ENCODE measurements around the gene SELENBP1.
"Not testable (repeated sequence)": the region's sequence is repeated elsewhere in the genome, so short reads cannot be mapped to it uniquely, and the experiment has no call there.

SELENBP1 gene

DNA sequence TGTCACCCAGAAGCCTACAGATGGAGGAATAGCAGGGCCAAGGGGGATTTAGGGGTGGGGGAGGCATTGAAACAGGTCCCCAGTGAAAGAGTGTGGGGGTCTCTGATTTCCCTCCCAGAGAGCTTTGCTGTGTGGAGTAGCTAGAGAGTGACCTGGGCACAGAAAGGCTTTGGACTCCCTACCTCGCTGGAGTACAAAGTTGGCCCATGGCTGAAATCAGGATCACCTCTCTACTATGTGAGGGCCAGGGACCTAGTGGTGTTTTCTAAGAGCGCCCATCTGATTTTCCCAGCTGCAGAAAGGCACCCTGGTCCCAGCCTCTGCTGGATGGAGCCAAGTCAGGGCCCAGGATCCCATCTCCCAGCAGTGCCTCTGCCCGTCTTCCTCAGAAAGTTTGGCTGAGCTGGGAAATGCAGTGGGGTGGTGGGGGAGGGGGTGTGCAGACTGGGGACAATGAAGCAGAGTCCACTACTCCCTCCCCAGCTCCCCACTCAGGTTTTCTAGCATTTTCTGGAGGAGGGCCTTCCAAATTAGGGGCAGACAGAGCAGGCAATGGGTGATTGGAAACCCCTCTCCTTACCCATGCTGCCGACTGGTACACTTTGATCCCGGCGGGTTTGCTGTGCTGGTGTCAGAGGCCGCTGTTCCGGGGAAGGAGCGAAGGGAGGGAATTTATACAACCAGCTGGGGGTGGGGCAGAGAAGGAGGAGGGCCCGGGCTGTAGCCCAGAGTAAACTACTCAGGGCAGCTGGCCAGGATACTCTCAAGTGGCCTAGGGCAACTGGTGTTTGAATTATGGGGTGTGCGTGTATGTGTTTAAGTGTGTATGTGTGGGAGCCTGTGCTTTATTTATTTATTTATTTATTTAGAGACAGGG, at the start of gene SELENBP1:
Gene SELENBP1, minus strand, starts transcription at position 648 of the 877 bp plus-strand sequence. Its CDS starts 64 bp downstream, at position 584.
- peak; percentile 76 for DNase-seq

DNA sequence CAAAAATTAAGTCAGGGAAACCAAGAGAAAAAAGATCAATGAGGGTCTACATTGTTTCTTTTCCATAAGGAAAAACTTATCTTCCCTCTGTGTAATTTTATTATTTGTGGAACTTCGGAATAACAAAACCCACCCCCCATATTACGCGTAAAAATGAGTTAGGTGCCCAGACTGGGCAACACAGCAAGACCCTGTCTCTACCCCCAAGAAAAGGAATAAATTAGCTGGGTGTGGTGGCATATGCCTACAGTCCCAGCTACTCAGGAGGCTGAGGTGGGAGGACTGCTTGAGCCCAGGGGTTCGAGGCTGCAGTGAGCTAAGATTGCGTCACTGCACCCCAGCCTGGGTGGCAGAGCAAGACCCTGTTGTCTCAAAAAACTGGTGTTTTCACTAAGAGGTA, 47.3 kb upstream of the SELENBP1 start:
- no peak for DNase-seq

- DNase-seq = no peak
These were observed 45.6 kb upstream of the SELENBP1 start for GRCh38 chr1:151418081-151418480.

DNA sequence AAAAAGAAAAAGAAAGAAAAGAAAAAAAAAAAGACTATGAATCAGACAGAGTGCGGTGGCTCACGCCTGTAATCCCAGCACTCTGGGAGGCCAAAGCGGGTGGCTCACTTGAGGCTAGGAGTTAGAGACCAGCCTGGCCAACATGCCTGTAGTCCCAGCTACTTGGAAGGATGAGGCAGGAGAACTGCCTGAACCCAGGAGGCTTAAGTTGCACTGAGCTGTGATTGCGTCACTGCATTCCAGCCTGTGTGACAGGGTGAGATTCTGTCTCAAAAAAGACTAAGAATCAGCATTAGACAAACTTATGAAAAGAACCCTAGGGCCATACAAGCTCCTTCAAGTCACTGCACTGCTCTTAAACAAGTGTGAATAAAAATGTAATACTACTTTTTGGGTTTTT, 43.7 kb upstream of the SELENBP1 start:
- peak; percentile 84 for DNase-seq

GRCh38 chr1:151411884-151412283, 39.4 kb upstream of the SELENBP1 start:
- DNase-seq = no peak

GRCh38 chr1:151408891-151409290, 36.4 kb upstream of the SELENBP1 start:
- no peak for DNase-seq

DNA sequence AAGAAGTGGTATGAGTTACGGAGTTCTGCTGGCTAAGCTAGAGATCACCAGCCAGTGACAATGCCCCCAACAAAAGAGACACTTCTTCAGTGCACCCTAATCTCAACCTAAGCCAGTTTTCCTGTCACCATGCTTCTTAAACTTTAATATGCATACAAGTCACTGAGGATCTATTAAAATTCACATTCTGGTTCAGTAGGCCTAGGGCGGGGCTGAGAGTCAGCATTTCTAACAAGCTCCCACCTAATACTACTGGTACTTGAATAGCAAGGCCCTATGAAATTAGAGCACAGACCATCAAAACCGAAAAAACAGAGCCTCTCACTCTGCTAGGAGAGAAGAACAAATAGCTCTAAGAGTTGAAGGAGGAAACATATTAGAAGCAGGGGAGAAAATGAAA, 34.8 kb upstream of the SELENBP1 start:
- no peak for DNase-seq

DNA sequence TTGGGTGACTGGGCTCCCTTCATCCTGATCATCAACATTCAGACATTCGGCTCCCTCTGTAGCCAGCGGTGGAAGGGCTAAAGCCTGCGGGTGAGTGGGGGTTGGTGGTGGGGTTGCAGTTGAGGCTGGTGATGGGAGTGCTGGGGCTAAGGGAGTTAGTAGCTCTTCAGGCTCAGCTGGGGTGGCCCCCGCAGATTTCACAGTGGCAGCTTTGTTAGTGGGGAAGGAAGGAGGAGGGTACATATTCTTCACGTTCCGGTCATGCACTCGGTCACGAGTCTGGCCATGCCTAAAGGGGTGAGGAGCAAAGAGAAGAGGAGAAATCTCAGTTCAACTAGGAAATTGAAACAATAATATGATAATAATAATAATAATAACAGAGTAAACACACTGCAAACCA, 33.7 kb upstream of the SELENBP1 start:
- DNase-seq = no peak

- no peak for DNase-seq
These were observed 32.9 kb upstream of the SELENBP1 start for GRCh38 chr1:151405187-151405951.

- no peak for DNase-seq
These were observed 31.1 kb upstream of the SELENBP1 start for GRCh38 chr1:151403612-151404011.

DNA sequence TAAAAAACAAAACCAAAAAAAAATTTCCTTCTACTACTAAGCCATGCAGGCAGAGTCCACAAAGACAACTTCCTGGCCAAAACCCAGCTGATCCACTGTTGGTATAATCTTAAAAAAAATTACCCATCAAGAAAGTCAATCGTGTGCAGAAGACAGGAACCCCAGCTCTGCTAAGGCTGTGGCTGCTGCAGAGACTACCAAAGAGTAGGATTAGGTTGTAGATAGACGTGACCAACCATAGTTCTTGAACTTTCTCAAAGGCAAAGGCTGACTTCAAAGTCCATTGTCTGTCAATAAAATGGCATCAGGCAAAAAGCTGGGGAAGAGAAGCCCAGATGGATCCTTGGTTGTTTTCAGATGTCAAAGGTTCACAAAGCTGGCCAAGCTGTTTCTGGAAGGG, 30.3 kb upstream of the SELENBP1 start:
- DNase-seq = no peak

GRCh38 chr1:151401860-151402259, 29.4 kb upstream of the SELENBP1 start:
- DNase-seq = no peak

DNA sequence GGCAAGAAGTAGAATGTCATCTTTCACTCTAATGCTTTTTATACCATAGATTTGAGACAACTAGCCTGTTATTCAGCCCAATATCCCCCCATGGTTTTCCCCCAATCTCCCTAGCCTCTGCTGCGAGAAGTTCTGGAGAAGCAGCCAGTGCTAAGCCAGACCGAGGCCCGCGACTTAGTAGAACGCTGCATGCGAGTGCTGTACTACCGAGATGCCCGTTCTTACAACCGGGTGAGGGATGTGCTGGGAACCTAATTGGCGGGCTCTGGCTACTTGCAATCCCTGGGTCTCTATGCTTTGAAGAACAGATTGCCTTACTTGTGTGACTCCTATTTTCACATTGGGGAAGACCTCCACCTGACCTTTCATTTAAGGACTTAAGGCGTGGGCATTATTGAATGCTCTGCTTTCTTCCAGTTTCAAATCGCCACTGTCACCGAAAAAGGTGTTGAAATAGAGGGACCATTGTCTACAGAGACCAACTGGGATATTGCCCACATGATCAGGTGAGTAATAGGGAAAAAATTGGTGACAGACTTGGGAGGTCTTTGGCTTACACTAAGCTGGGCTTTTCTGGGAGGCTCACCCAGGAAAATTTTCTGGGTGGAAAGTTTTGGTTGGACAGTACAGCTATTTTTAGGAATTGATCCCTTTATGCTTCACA, 28.8 kb upstream of the SELENBP1 start:
- peak; percentile 28 for DNase-seq

- peak; percentile 92 for DNase-seq
These were observed 27.0 kb upstream of the SELENBP1 start, which contains the start of gene PSMB4 for GRCh38 chr1:151399324-151400171. Gene PSMB4 (plus strand): TSS chr1:151399573. CDS start chr1:151399588, 15 bp downstream.

DNA sequence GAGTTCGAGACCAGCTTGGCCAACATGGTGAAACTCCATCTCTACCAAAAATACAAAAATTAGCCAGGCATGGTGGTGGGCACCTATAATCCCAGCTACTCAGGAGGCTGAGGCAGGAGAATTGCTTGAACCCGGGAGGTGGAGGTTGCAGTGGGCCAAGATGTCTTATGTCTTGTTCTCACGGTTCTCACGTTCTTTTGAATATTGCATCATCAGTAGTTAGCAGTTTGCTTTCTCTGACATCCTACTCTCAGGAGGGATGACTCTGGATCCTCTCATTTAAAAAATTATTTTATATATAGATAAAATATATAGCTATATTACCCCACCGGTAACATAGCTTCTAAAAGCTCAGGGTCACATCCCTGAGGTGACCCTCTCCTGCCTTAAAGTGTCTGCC, 23.8 kb upstream of the SELENBP1 start:
- not testable (repeated sequence) for DNase-seq

GRCh38 chr1:151393583-151393982, 21.1 kb upstream of the SELENBP1 start:
- DNase-seq = no peak

DNA sequence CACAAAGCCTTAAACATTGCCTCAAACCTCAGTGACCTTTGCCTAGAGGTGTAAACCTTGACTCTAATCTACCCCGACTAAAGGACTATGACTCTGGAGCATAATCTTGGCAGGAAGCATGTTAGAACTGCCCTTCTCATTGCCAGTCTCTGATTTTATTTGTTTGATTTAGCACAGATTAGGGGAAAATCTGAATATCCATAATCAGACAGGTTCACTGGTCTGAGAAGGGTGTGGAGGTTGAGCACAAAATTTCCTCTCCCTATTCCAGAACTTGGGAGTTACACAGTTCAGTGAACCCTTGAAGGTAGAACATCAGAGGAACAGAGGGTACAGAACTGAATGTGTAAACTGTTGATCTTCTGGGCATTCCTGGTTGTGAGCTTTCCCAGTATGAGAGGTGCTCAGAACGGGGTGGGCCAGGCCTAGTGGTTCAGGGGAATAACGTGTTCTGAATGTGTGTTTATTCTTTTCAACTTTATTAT, 18.6 kb upstream of the SELENBP1 start:
- no peak for DNase-seq

DNA sequence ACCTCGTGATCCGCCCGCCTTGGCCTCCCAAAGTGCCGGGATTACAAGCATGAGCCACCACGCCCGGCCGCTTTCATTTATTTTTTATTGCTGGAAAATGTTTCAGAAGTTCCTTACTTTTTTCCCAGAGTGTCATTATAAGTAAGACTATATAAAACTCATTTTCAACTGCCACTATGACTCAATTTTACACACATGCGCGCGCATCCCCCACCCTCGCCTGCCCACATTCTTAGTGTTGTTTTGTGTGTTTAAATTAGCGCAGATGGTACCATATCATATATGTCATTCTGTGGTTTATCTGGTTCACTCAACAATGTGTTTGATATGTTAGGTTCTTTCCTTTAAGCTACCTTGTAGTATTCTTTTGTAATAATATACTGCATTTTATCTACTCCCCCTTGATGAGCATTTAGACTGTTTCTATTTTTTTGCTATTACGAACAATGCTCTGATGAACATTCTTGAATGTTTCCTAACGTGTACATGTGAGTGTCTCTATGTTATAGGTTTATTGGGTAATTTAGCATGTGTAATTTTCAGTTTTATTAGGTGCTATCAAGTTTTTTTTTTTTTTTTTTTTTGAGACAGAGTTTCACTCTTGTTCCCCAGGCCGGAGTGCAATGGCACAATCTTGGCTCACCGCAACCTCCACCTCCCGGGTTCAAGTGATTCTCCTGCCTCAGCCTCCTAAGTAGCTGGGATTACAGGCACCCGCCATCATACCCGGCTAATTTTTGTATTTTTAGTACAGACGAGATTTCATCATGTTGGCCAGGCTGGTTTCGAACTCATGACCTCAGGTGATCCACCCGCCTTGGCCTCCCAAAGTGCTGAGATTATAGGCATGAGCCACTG, 17.9 kb upstream of the SELENBP1 start:
- DNase-seq = not testable (repeated sequence)

- DNase-seq = no peak
These were observed 13.5 kb upstream of the SELENBP1 start for GRCh38 chr1:151386002-151386401.

DNA sequence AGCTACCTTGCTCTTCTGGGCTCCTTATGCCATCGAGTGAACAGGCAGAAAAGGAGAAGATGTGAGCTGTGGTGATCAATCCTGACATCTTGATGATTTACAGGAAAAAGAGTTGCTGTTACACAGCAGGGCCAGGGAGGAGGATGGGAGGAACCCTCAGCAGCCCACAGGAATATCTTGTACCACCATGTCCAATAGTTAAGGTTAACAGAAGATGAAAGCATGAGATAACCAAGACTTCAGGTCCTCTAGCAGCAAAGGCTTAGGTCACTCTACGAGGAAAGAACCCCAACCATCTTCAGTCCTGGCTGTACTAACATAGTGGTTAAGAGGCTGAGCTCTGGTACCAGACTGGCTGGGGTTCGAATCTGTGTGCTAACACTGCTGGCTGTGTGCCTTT, 12.1 kb upstream of the SELENBP1 start:
- DNase-seq = no peak

All from EL (cell line).